Measurements from ENCODE around the gene ZNF213.
A peak's percentile ranks its signal among the peaks of the same experiment; 100 is the strongest.

The ZNF213 gene

DNA sequence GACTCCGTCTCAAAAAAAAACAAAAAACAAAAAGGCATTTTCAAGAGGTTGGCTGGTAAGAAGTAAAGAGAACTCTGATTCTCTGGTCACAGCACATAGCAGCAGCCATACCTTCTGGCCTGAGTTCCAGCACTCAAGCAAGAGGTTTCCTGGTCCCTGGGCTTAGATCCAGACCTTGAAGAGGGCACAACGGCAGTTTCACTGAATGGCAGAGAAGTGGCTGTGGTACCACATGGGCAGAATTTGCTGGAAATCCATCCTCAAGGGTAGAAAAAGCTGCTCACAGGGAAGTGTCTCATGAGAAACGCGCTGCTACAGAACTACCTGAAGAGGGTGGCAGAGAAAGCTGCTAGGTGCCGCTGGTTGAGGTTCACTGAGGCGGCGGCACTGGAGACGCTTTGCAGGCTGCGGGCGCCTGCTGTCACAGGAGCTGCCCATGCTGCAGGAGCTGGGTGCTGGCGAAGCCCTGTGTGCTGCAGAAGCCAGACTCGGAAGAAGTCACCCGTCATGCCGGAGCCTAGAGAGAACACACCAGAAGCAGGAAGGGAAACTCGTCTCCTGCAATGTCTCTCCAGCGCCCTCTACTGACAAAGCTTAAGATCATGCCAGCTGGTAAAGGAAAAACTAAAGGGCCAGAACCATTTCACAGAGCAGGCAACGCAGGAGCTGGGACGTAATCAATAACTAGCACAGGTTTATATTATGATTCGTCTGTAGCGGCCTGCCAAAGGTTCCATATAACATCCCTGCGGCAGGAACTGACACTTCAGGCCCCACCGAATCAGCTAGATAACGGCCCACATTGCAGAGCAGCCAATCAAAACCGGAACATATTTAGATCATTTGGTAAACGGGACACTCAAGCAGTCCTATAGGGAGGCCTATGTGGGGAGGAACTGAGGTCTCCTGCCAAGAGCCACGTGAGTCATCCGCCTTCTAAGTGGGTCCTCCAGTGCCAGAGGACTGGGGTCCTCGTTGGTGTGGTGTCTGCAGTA is 5.4 kb upstream of the ZNF213 start:
- ATAC-seq = peak; percentile 61

DNA sequence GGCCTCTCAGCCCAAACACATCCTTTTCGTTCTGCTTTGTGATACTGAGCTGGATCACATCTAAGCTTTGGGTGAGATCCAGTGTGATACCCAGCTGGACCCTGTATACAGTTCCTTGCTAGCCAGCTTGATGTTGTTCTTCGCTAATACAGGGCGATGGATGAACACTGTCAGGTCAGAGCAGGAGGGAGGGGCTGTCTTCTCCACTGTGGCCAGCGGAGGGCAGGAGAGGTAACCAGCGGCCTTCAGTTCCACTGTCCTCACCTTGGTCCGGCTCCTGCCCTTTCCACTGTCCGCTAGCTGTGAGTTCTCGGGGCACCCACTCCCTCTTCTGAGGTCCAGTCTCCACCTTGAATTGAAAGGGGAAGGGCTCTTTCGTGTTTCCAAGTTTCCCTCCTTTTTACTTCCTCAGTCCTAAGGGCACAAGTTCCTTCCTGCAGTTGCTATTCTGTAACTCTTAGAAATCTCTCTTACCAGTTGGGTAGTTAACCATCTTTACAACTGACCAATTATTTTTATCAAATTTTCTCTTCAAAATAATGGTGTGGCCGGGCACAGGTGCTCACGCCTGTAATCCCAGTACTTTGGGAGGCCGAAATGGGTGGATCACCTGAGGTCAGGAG is 3.0 kb upstream of the ZNF213 start:
- peak; percentile 33 for ATAC-seq

More for the DNA sequence above, 5.4 kb upstream of the ZNF213 start:
- TF ChIP-seq ZNF8 (CRISPR knock-in tag; IDR thresholded peaks at IDR 0.05) (no peak), GLIS3 (CRISPR knock-in tag; IDR thresholded peaks at IDR 0.05) (no peak), ZC3H10 (CRISPR knock-in tag; IDR thresholded peaks at IDR 0.05) (no peak), ESRRG (CRISPR knock-in tag; IDR thresholded peaks at IDR 0.05) (no peak), CSDC2 (CRISPR knock-in tag; IDR thresholded peaks at IDR 0.05) (no peak), TCF4 (CRISPR knock-in tag; IDR thresholded peaks at IDR 0.05; ENCODE audit: borderline replicate concordance) (no peak), PPARA (CRISPR knock-in tag; IDR thresholded peaks at IDR 0.05; ENCODE audit: borderline replicate concordance) (no peak), RARB (CRISPR knock-in tag; IDR thresholded peaks at IDR 0.05) (no peak), ZFP3 (CRISPR knock-in tag; IDR thresholded peaks at IDR 0.05) (no peak), OSR1 (CRISPR knock-in tag; IDR thresholded peaks at IDR 0.05) (no peak), BACH2 (CRISPR knock-in tag; IDR thresholded peaks at IDR 0.05; ENCODE audit: borderline replicate concordance) (no peak), ARNTL (CRISPR knock-in tag; IDR thresholded peaks at IDR 0.05; ENCODE audit: borderline replicate concordance, low read depth) (no peak)
- TF ChIP-seq, protein P1, sequence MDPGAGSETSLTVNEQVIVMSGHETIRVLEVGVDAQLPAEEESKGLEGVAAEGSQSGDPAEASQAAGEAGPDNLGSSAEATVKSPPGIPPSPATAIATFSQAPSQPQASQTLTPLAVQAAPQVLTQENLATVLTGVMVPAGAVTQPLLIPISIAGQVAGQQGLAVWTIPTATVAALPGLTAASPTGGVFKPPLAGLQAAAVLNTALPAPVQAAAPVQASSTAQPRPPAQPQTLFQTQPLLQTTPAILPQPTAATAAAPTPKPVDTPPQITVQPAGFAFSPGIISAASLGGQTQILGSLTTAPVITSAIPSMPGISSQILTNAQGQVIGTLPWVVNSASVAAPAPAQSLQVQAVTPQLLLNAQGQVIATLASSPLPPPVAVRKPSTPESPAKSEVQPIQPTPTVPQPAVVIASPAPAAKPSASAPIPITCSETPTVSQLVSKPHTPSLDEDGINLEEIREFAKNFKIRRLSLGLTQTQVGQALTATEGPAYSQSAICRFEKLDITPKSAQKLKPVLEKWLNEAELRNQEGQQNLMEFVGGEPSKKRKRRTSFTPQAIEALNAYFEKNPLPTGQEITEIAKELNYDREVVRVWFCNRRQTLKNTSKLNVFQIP (CRISPR knock-in tag; IDR thresholded peaks at IDR 0.05; ENCODE audit: borderline replicate concordance, low read depth) = no peak
- TF ChIP-seq, protein P2, sequence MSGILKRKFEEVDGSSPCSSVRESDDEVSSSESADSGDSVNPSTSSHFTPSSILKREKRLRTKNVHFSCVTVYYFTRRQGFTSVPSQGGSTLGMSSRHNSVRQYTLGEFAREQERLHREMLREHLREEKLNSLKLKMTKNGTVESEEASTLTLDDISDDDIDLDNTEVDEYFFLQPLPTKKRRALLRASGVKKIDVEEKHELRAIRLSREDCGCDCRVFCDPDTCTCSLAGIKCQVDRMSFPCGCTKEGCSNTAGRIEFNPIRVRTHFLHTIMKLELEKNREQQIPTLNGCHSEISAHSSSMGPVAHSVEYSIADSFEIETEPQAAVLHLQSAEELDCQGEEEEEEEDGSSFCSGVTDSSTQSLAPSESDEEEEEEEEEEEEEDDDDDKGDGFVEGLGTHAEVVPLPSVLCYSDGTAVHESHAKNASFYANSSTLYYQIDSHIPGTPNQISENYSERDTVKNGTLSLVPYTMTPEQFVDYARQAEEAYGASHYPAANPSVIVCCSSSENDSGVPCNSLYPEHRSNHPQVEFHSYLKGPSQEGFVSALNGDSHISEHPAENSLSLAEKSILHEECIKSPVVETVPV (CRISPR knock-in tag; IDR thresholded peaks at IDR 0.05) = no peak
- TF ChIP-seq, protein P3, sequence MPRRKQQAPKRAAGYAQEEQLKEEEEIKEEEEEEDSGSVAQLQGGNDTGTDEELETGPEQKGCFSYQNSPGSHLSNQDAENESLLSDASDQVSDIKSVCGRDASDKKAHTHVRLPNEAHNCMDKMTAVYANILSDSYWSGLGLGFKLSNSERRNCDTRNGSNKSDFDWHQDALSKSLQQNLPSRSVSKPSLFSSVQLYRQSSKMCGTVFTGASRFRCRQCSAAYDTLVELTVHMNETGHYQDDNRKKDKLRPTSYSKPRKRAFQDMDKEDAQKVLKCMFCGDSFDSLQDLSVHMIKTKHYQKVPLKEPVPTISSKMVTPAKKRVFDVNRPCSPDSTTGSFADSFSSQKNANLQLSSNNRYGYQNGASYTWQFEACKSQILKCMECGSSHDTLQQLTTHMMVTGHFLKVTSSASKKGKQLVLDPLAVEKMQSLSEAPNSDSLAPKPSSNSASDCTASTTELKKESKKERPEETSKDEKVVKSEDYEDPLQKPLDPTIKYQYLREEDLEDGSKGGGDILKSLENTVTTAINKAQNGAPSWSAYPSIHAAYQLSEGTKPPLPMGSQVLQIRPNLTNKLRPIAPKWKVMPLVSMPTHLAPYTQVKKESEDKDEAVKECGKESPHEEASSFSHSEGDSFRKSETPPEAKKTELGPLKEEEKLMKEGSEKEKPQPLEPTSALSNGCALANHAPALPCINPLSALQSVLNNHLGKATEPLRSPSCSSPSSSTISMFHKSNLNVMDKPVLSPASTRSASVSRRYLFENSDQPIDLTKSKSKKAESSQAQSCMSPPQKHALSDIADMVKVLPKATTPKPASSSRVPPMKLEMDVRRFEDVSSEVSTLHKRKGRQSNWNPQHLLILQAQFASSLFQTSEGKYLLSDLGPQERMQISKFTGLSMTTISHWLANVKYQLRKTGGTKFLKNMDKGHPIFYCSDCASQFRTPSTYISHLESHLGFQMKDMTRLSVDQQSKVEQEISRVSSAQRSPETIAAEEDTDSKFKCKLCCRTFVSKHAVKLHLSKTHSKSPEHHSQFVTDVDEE (CRISPR knock-in tag; IDR thresholded peaks at IDR 0.05) = no peak
- TF ChIP-seq, protein P4, sequence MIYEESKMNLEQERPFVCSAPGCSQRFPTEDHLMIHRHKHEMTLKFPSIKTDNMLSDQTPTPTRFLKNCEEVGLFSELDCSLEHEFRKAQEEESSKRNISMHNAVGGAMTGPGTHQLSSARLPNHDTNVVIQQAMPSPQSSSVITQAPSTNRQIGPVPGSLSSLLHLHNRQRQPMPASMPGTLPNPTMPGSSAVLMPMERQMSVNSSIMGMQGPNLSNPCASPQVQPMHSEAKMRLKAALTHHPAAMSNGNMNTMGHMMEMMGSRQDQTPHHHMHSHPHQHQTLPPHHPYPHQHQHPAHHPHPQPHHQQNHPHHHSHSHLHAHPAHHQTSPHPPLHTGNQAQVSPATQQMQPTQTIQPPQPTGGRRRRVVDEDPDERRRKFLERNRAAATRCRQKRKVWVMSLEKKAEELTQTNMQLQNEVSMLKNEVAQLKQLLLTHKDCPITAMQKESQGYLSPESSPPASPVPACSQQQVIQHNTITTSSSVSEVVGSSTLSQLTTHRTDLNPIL (CRISPR knock-in tag; IDR thresholded peaks at IDR 0.05; ENCODE audit: low read depth) = no peak

DNA sequence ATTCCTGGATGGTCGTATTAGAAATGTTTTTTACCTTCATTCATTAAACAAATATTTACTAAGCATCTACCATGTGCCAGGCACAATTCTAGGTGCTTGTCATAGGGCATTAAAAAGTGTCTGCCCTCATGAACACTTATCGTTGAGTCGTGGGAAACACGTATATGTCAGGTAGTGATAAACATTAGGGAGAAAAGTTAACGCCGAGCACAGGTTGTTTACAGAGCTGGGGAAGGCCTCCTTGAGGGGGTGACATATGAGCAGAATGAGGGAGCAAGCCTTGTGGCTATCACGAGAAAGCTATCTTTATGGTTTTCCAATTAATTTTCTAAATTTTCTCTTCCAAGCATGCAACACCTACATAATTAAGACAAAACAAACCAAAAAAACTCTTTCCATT is 985 bp upstream of the ZNF213 start:
- ATAC-seq = no peak
- TF ChIP-seq ARNTL (CRISPR knock-in tag; IDR thresholded peaks at IDR 0.05; ENCODE audit: borderline replicate concordance, low read depth) = no peak
- TF ChIP-seq ZNF565 (CRISPR knock-in tag; conservative IDR thresholded peaks at IDR 0.05; ENCODE audit: low read depth) = no peak
- TF ChIP-seq BACH2 (CRISPR knock-in tag; IDR thresholded peaks at IDR 0.05; ENCODE audit: borderline replicate concordance) = no peak
- no peak for TF ChIP-seq TCF4 (CRISPR knock-in tag; IDR thresholded peaks at IDR 0.05; ENCODE audit: borderline replicate concordance)

More for the DNA sequence above, 3.0 kb upstream of the ZNF213 start:
- TF ChIP-seq ARNTL (CRISPR knock-in tag; IDR thresholded peaks at IDR 0.05; ENCODE audit: borderline replicate concordance, low read depth) (no peak), CSDC2 (CRISPR knock-in tag; IDR thresholded peaks at IDR 0.05) (no peak), BACH2 (CRISPR knock-in tag; IDR thresholded peaks at IDR 0.05; ENCODE audit: borderline replicate concordance) (no peak), ESRRG (CRISPR knock-in tag; IDR thresholded peaks at IDR 0.05) (no peak)

DNA sequence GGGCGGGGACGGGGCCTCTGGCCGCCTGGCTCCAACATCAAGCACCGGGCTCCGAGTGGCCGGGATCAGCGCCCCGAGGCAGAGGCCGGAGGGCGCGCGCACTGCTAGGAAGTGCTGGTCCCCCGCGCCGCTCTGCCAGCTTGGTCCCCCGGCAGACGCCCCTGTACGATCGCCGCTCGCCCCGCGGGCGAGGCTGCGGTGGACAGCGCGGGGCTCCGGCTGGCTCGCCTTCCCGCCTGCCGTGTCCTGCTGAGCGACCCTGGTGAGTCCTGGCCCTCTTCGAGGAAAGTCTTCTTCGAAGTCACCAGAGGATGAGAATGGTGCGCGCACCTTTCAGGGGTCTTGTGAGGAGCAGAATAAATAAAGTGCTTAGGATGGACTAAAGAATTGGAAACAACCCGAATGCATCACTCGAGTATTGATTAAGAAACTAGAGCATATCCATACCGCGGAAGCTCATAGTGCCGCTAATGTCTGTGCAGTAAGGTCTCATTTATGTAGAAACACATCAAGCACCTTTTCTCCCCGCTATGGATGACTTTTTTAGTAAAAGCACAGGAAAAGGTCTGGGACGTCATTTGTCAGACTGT is 392 bp downstream of the ZNF213 start:
- peak; percentile 6 for ATAC-seq
- no peak for TF ChIP-seq OSR1 (CRISPR knock-in tag; IDR thresholded peaks at IDR 0.05)
- TF ChIP-seq GLIS3 (CRISPR knock-in tag; IDR thresholded peaks at IDR 0.05) = no peak
- TF ChIP-seq ISL1 (CRISPR knock-in tag; IDR thresholded peaks at IDR 0.05) = no peak
- no peak for TF ChIP-seq ESRRG (CRISPR knock-in tag; IDR thresholded peaks at IDR 0.05)
- no peak for TF ChIP-seq CSDC2 (CRISPR knock-in tag; IDR thresholded peaks at IDR 0.05)
- no peak for TF ChIP-seq TCF4 (CRISPR knock-in tag; IDR thresholded peaks at IDR 0.05; ENCODE audit: borderline replicate concordance)
- no peak for TF ChIP-seq ARNTL (CRISPR knock-in tag; IDR thresholded peaks at IDR 0.05; ENCODE audit: borderline replicate concordance, low read depth)
- TF ChIP-seq, protein P5, sequence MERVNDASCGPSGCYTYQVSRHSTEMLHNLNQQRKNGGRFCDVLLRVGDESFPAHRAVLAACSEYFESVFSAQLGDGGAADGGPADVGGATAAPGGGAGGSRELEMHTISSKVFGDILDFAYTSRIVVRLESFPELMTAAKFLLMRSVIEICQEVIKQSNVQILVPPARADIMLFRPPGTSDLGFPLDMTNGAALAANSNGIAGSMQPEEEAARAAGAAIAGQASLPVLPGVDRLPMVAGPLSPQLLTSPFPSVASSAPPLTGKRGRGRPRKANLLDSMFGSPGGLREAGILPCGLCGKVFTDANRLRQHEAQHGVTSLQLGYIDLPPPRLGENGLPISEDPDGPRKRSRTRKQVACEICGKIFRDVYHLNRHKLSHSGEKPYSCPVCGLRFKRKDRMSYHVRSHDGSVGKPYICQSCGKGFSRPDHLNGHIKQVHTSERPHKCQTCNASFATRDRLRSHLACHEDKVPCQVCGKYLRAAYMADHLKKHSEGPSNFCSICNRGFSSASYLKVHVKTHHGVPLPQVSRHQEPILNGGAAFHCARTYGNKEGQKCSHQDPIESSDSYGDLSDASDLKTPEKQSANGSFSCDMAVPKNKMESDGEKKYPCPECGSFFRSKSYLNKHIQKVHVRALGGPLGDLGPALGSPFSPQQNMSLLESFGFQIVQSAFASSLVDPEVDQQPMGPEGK (CRISPR knock-in tag; IDR thresholded peaks at IDR 0.05; ENCODE audit: borderline replicate concordance) = no peak
- TF ChIP-seq, protein P3 (CRISPR knock-in tag; IDR thresholded peaks at IDR 0.05) = no peak
- no peak for TF ChIP-seq ZNF70 (CRISPR knock-in tag; IDR thresholded peaks at IDR 0.05)
